GM18505 (cell line): Measurements from ENCODE around the gene TRIM27.

Source experiments
- ATAC-seq: cut with Tn5 transposase; IDR thresholded peaks from one replicate; pipeline ENCODE4 v1.9.1; 2021; ENCODE audit not compliant: unreplicated experiment
- POLR2A ChIP-seq: IDR thresholded peaks from 4 replicates; pipeline ENCODE4 v1.6.1; 2011; ENCODE audit warnings: borderline replicate concordance; ENCODE audit not compliant: insufficient read depth, insufficient read length; ENCODE audit errors: extremely low read depth

TRIM27 gene

GRCh38 chr6:28948782-28949486 is 25.1 kb upstream of the TRIM27 start:
- ATAC-seq = no peak
- no peak for TF ChIP-seq POLR2A

- TF ChIP-seq POLR2A = no peak
- ATAC-seq = no peak
Observed at GRCh38 chr6:28947831-28948270, 24.1 kb upstream of the TRIM27 start.

GRCh38 chr6:28947067-28947765 is 23.4 kb upstream of the TRIM27 start:
- no peak for ATAC-seq

GRCh38 chr6:28945349-28945748 is 21.6 kb upstream of the TRIM27 start:
- TF ChIP-seq POLR2A = no peak
- no peak for ATAC-seq

More at GRCh38 chr6:28947067-28947765, 23.4 kb upstream of the TRIM27 start:
- TF ChIP-seq POLR2A = no peak

- TF ChIP-seq POLR2A = no peak
- no peak for ATAC-seq
Observed at GRCh38 chr6:28944412-28944865, 20.7 kb upstream of the TRIM27 start.

GRCh38 chr6:28943557-28944411 is 20.0 kb upstream of the TRIM27 start:
- ATAC-seq = no peak

GRCh38 chr6:28943223-28943556 is 19.4 kb upstream of the TRIM27 start:
- TF ChIP-seq POLR2A = no peak
- no peak for ATAC-seq

More at GRCh38 chr6:28943557-28944411, 20.0 kb upstream of the TRIM27 start:
- no peak for TF ChIP-seq POLR2A

- no peak for TF ChIP-seq POLR2A
- ATAC-seq = no peak
Observed at GRCh38 chr6:28941684-28942448, 18.1 kb upstream of the TRIM27 start.

- ATAC-seq = peak; percentile 60
- TF ChIP-seq POLR2A = no peak
Observed at GRCh38 chr6:28940858-28941683, 17.3 kb upstream of the TRIM27 start.

- ATAC-seq = peak; percentile 21
- TF ChIP-seq POLR2A = no peak
Observed at GRCh38 chr6:28940294-28940857, 16.6 kb upstream of the TRIM27 start.

- ATAC-seq = no peak
- TF ChIP-seq POLR2A = no peak
Observed at GRCh38 chr6:28933069-28933468, 9.3 kb upstream of the TRIM27 start.
